IPS-18c (cell line): ENCODE data around the gene FRZB.
A peak's percentile ranks its signal among the peaks of the same experiment; 100 is the strongest.
"Not testable (repeated sequence)": the region's sequence is repeated elsewhere in the genome, so short reads cannot be mapped to it uniquely, and the experiment has no call there.

Experiments
- H3K4me3 ChIP-seq: 2 replicates; pipeline ENCODE4 v1.7.0; 2013; ENCODE audit warnings: low read depth, mild to moderate bottlenecking, low read length, moderate library complexity; ENCODE audit not compliant: insufficient read depth
- H3K9me3 ChIP-seq: one replicate; pipeline ENCODE4 v1.6.1; 2013; ENCODE audit warnings: mild to moderate bottlenecking, low read length, moderate library complexity; ENCODE audit not compliant: control insufficient read depth, insufficient read depth

FRZB gene

DNA sequence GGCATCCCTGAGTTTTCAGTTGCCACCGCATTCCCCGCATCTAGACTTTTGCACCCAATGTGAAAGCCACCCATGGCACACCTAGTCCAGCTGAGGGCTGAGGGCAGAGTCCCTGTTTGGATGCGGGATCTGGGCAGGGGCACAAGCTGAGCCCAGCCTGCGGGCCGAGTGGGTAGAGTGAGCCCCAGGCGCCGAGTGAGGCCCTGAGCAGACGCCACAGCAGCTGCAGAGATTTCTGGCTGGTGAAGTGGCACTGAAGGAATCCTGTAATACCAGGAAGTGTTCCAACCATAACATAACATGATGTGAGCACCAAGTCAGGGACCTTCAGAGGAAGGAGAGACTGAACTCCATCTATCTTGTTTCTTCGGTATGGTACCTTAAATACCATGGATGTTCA, 27.7 kb upstream of the FRZB start:
- Histone ChIP-seq H3K9me3 (no peaks in the 10 kb centered on the region), H3K4me3 (no peak overlapping the region)

DNA sequence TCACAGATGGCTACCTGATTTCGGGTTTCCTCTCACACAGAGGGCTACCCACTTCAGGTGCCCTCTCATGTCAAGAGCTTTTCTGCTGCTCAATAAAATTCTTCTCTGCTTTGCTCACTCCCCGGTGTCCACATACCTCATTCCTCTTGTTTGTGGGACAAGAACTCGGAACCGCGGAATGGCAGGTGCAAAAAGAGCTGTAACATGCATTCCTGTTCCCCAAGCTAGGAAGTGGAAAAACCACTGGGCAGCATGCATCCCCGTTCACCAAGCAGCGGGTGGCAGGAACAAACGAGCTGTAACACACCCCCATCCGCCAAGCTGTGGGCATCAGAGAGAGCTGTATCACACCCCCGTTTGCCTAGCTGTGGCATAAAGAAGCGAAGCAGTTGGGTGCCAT, 27.2 kb upstream of the FRZB start:
- no peak overlapping the region for H3K4me3 ChIP-seq
- no peaks in the 10 kb centered on the region for H3K9me3 ChIP-seq

DNA sequence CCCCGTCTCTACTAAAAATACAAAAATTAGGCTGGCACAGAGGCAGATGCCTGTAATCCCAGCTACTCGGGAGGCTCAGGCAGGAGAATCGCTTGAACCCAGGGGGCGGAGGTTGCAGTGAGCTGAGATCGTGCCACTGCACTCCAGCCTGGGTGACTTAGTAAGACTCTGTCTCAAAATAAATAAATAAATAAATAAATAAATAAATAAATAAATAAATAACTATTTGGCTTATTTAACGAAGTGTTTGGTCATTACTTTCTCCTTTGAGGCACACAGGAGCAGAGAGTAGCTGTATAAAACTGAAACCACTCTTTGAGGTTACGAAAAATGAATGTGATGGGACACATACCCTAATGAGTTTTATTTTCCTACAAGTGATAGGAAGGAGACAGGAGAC, 26.6 kb upstream of the FRZB start:
- not testable (repeated sequence) for H3K9me3 ChIP-seq

GRCh38 chr2:182891611-182892010, 25.2 kb upstream of the FRZB start:
- Histone ChIP-seq H3K4me3 (no peak overlapping the region), H3K9me3 (no peaks in the 10 kb centered on the region)

More for the DNA sequence above, 26.6 kb upstream of the FRZB start:
- not testable (repeated sequence) for H3K4me3 ChIP-seq

DNA sequence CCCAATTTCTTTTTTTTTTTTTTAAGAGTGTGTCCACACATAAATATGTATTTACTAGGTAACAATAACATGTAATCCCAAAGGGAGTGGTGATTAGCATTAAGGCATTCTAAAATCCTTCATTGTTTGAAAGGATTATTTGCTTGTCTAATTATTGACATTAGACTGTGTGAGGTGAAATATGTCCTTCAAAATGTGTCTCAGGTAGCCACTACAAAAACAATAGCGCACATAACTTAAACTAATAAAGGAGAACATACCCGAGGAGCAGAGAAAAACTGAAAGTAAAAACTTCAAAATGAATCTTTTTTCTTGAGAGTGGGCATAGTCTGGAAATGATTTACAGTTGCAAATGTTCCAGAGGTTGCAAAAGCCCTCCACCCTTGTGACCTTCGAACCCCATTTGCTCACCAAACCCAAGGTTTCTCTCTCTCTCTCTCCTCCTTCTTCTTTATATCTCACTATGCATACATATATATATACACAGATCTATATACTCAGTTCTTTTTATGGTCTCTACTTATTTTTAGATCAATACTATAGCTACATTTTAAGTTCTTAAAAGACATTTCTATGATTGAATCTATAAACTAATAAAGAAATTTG, 24.4 kb upstream of the FRZB start:
- Histone ChIP-seq H3K9me3 (no peaks in the 10 kb centered on the region), H3K4me3 (no peak overlapping the region)

GRCh38 chr2:182890305-182890704, 23.9 kb upstream of the FRZB start:
- no peaks in the 10 kb centered on the region for H3K9me3 ChIP-seq
- no peak overlapping the region for H3K4me3 ChIP-seq

DNA sequence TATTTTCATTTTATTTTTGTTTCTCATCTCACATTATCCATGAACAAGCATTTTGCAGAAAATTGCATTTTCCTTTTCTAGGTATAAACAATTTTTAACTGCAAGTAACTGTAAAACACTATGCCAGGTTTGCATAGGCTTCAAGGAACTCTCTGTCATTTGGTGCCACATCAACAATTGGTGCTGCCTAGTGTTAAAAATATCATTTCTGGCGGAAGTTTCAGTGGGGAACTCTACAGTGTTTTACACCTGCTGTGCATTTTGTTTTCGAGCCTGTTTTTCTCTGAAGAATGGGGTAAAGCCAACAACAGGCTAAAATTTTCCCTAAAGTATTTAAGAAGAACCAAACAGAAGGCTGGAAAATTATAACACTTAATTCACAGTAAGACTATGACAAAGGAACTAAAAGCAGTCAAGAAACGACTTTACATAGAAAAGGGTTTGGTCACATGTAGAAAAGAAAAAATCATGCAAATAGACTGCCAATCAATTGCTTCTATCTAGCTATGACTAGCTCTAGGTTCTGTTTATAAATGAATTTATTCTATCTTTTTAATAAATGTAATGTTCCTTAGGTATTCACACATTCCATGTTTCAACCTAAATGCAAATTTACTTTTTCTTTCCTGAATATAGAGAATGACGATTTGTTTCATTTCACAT, 21.4 kb upstream of the FRZB start:
- Histone ChIP-seq H3K9me3 (no peaks in the 10 kb centered on the region), H3K4me3 (no peak overlapping the region)

DNA sequence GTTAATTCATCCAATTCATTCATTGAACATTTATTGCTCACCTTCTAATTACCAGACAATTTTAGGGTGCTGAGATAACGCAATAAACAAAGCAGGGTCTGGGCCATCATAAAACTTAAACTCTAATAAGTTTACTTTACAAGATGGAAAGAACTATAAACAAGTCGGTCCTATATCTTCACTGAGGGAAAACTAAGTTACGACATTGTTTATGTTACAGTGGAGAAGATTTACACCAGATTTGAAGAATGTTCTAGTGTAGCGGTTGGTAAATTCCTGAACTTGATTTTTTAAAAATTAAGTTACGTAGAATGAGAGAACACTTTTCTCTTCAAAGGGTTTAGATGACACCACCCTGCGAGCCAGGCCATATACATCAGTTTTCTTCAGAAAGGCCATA, 20.7 kb upstream of the FRZB start:
- H3K4me3 ChIP-seq = no peak overlapping the region

GRCh38 chr2:182885771-182886170, 19.3 kb upstream of the FRZB start:
- Histone ChIP-seq H3K9me3 (no peaks in the 10 kb centered on the region), H3K4me3 (no peak overlapping the region)

More for the DNA sequence above, 20.7 kb upstream of the FRZB start:
- H3K9me3 ChIP-seq = no peaks in the 10 kb centered on the region

DNA sequence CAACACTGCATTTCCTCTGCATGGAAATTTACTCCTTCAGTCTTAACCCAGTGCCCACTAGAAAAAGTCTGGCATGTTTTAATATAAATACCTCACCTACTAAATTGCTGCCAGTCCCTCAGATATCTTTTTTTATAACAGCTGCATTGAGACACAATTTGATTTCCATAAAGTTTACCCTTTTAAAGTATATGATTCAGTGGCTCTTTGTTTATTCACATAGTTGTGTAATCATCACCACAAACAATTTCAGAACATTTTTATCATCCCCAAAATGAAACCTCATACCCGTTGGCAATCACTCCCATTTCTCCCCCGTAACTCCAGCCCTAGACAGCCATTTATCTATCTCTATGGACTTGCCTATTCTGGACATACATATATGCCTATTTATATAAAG, 17.0 kb upstream of the FRZB start:
- H3K9me3 ChIP-seq = no peaks in the 10 kb centered on the region

GRCh38 chr2:182880100-182880499, 13.7 kb upstream of the FRZB start:
- H3K4me3 ChIP-seq, H3K9me3 ChIP-seq: not testable (repeated sequence)

More for the DNA sequence above, 17.0 kb upstream of the FRZB start:
- no peak overlapping the region for H3K4me3 ChIP-seq

DNA sequence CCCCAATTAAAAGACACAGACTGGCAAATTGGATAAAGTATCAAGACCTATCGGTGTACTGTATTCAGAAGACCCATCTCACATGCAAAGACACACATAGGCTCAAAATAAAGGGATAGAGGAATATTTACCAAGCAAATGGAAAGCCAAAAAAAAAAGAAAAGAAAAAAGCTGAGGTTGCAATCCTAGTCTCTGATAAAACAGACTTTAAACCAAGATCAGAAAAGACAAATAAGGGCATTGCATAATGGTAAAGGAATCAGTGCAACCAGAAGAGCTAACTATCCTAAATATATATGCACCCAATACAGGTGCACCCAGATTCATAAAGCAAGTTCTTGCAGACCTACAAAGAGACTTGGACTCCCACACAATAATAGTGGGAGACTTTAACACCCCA, 10.2 kb upstream of the FRZB start:
- H3K4me3 ChIP-seq, H3K9me3 ChIP-seq: not testable (repeated sequence)

DNA sequence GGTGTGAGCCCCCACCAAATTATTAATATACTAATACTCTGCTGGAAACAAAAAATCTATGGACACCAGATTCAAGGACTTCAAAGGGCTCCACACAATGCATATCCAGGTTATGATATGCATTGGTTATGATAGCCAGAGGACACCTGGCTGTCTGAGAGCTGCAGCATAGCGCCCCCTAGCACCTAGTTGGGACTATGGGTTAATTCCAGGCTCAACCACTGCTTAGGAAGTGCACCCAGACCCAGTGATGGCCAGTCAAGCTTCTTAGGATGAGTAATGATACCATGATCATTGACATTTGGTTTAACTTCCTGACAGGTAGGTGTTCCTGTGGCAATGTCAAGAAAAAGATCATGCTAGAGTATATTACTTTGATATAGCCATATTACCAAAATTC, 3.8 kb upstream of the FRZB start:
- Histone ChIP-seq H3K4me3 (no peak overlapping the region), H3K9me3 (no peaks in the 10 kb centered on the region)

- H3K4me3 ChIP-seq = peak overlapping the region; percentile 15; the same call in 1 of the 2 replicates
- no peaks in the 10 kb centered on the region for H3K9me3 ChIP-seq
These were observed 1.8 kb upstream of the FRZB start for GRCh38 chr2:182868054-182868796.

GRCh38 chr2:182867426-182868053, 1.1 kb upstream of the FRZB start:
- Histone ChIP-seq H3K4me3 (peak overlapping the region; percentile 51), H3K9me3 (no peaks in the 10 kb centered on the region)

DNA sequence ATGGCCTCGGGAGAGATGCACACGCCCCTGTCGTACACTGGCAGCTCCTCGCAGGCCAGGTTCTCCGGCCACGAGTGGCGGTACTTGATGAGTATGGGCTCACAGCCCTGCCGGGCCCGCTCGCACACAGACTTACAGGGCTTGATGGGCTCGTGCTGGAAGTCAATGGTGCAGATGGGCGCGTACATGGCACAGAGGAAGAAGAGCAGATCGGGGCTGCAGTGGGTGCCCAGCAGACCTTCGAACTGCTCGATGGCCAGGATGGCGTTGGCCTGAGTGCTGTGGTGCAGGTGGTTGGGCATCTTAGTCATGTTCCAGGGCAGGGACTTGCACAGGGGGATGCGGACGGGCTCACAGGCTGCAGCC, 359 bp downstream of the FRZB start:
- Histone ChIP-seq H3K4me3 (peak overlapping the region; percentile 51), H3K9me3 (no peaks in the 10 kb centered on the region)

DNA sequence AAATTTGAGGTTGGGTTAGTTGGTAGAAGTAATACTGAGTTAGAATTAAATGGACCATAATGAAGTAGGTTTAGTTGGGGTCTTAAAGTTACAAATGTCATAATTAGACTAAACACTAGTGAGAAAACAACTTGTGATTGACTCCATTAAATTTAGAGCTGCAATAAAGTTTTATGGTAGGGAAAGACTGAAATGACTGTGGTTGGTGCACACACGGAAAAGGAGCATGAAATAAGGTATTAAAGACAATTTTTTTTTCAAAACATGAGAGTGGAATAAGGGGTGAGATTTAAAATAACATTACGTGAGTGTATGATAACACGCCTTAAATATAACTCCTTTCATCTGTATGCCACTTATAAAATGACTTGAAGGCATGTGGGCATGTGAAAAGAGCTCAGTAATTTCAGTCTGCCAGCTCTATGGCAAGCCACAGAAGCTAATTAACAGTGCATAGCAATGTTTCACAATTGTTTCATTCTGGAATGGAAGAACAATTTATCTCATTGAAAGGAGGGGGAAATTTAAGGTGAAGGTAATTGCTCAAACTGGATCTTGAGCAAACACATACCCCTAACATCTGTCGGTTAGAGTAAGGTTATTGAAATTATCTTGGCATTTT, 1.4 kb downstream of the FRZB start:
- H3K4me3 ChIP-seq = no peak overlapping the region
- no peaks in the 10 kb centered on the region for H3K9me3 ChIP-seq

- no peak overlapping the region for H3K4me3 ChIP-seq
- no peaks in the 10 kb centered on the region for H3K9me3 ChIP-seq
These were observed 2.8 kb downstream of the FRZB start for GRCh38 chr2:182863642-182864041.
